IMR-90 (cell line): ENCODE data around the gene CSGALNACT2. TPM values are rescaled to one million over a fixed set of nuclear protein-coding genes. Genes with fewer than 3 reads are reported as not detected.

Source experiments
- ATAC-seq: fragments of 200-7000 bp; cut with Tn5 transposase; 2 replicates; pipeline ENCODE4 v1.9.1; 2020; ENCODE audit warnings: low read depth, mild to moderate bottlenecking, moderate library complexity
- BruUV-seq: library from RNA; stranded (reverse); fragments of 400-500 nt; replicated peaks from 2 replicates; lab custom pipeline; 2021; lab: Mats Ljungman, UMichigan
- CTCF ChIA-PET: fragments of 300-600 bp; formaldehyde crosslinking; extraction: SDS; loops from one replicate; lab custom pipeline; 2021; ENCODE audit warnings: antibody characterized with exemption; lab: Yijun Ruan, JAX
- POLR2A ChIA-PET: fragments of 300-600 bp; sonication (Branson Sonifier 250); formaldehyde crosslinking; loops from one replicate; lab custom pipeline; 2022; ENCODE audit warnings: antibody characterized with exemption; ENCODE audit not compliant: unreplicated experiment; lab: Charles Lee
- DNase-seq: peaks from one replicate; pipeline ENCODE4 v3.0.0; 2013
- H2AFZ ChIP-seq: replicated peaks from 2 replicates; pipeline ENCODE3; 2013; ENCODE audit warnings: low read length, mild to moderate bottlenecking; ENCODE audit not compliant: poor library complexity
- H2AK5ac ChIP-seq: 2 replicates; pipeline ENCODE4 v1.6.1; 2013; ENCODE audit warnings: low read depth, low read length, inconsistent platforms
- H2AK9ac ChIP-seq: replicated peaks from 2 replicates; pipeline ENCODE3; 2013; ENCODE audit warnings: mild to moderate bottlenecking, low read depth, low read length, moderate library complexity; ENCODE audit not compliant: poor library complexity
- H2BK120ac ChIP-seq: 2 replicates; pipeline ENCODE4 v1.6.1; 2013; ENCODE audit warnings: low read depth, low read length, inconsistent platforms
- H2BK15ac ChIP-seq: 3 replicates; pipeline ENCODE4 v1.6.1; 2013; ENCODE audit warnings: low read depth, low read length, inconsistent platforms
- H2BK20ac ChIP-seq: 2 replicates; pipeline ENCODE4 v1.6.1; 2013; ENCODE audit warnings: low read depth, mild to moderate bottlenecking, inconsistent platforms, low read length, moderate library complexity
- H2BK5ac ChIP-seq: 2 replicates; pipeline ENCODE4 v1.6.1; 2013; ENCODE audit warnings: mild to moderate bottlenecking, low read depth, low read length, inconsistent platforms; ENCODE audit not compliant: poor library complexity, severe bottlenecking
- H3K14ac ChIP-seq: replicated peaks from 2 replicates; pipeline ENCODE4 v1.6.1; 2013; ENCODE audit warnings: low read depth, low read length, inconsistent platforms
- H3K18ac ChIP-seq: 2 replicates; pipeline ENCODE4 v1.6.1; 2013; ENCODE audit warnings: low read depth, low read length, control low read depth
- H3K23ac ChIP-seq: 2 replicates; pipeline ENCODE4 v1.6.1; 2013; ENCODE audit warnings: low read depth, low read length, inconsistent platforms
- H3K27ac ChIP-seq: 2 replicates; pipeline ENCODE4 v1.5.1; 2013; ENCODE audit warnings: mild to moderate bottlenecking, control low read depth, low read length; ENCODE audit not compliant: insufficient read depth
- H3K27me3 ChIP-seq: 2 replicates; pipeline ENCODE4 v1.6.1; 2013; ENCODE audit warnings: low read length; ENCODE audit not compliant: control insufficient read depth, insufficient read depth
- H3K36me3 ChIP-seq: 2 replicates; pipeline ENCODE4 v1.6.1; 2013; ENCODE audit warnings: low read length, mixed read lengths; ENCODE audit not compliant: control insufficient read depth, insufficient read depth
- H3K4ac ChIP-seq: 2 replicates; pipeline ENCODE4 v1.6.1; 2013; ENCODE audit warnings: low read depth, low read length, inconsistent platforms
- H3K4me1 ChIP-seq: 2 replicates; pipeline ENCODE4 v1.6.1; 2013; ENCODE audit warnings: low read length, mixed read lengths; ENCODE audit not compliant: control insufficient read depth, insufficient read depth
- H3K4me2 ChIP-seq: 2 replicates; pipeline ENCODE4 v1.6.1; 2013; ENCODE audit warnings: low read depth, mild to moderate bottlenecking, control low read depth, low read length, moderate library complexity
- H3K4me3 ChIP-seq: 2 replicates; pipeline ENCODE4 v1.5.1; 2013; ENCODE audit warnings: low read depth, mild to moderate bottlenecking, control low read depth, low read length, moderate library complexity; ENCODE audit not compliant: insufficient read depth
- H3K56ac ChIP-seq: 2 replicates; pipeline ENCODE4 v1.6.1; 2013; ENCODE audit warnings: low read length, inconsistent platforms; ENCODE audit not compliant: insufficient read depth; ENCODE audit errors: extremely low read depth
- H3K79me1 ChIP-seq, 2 experiments: 2 replicates each; pipeline ENCODE4 v1.6.1; 2013; ENCODE audit warnings: low read length in 2 of 2, inconsistent platforms in 1 of 2, low read depth in 1 of 2
- H3K9ac ChIP-seq: 2 replicates; pipeline ENCODE4 v1.6.1; 2013; ENCODE audit warnings: low read depth, low read length, control low read depth
- H3K9me1 ChIP-seq: 2 replicates; pipeline ENCODE4 v1.6.1; 2013; ENCODE audit warnings: low read length, inconsistent platforms; ENCODE audit not compliant: insufficient read depth
- H3K9me3 ChIP-seq: 2 replicates; pipeline ENCODE4 v1.6.1; 2013; ENCODE audit warnings: low read length; ENCODE audit not compliant: control insufficient read depth, insufficient read depth
- H4K20me1 ChIP-seq: 2 replicates; pipeline ENCODE4 v1.6.1; 2013; ENCODE audit warnings: low read length, inconsistent platforms; ENCODE audit not compliant: insufficient read depth
- H4K5ac ChIP-seq: 2 replicates; pipeline ENCODE4 v1.6.1; 2013; ENCODE audit warnings: mild to moderate bottlenecking, low read depth, low read length, control low read depth
- H4K8ac ChIP-seq, 2 experiments: 2 replicates each; pipeline ENCODE4 v1.6.1; 2013; ENCODE audit warnings: low read depth in 2 of 2, low read length in 2 of 2, control low read depth in 1 of 2, inconsistent platforms in 1 of 2
- H4K91ac ChIP-seq: 2 replicates; pipeline ENCODE4 v1.6.1; 2013; ENCODE audit warnings: low read depth, low read length, inconsistent platforms; ENCODE audit not compliant: insufficient read depth
- CHD1 ChIP-seq: IDR thresholded peaks from 2 replicates; pipeline ENCODE4 v1.6.1; 2012; ENCODE audit warnings: low read depth, low read length, improper control_type of control experiment
- FOS ChIP-seq: fragments of 150-350 bp; IDR thresholded peaks from 2 replicates; pipeline ENCODE4 v1.6.1; 2016; ENCODE audit warnings: low read depth, low read length
- MAZ ChIP-seq: IDR thresholded peaks from 2 replicates; pipeline ENCODE4 v1.6.1; 2012; ENCODE audit warnings: low read depth, mild to moderate bottlenecking, low read length, improper control_type of control experiment, moderate library complexity, borderline replicate concordance
- MXI1 ChIP-seq: IDR thresholded peaks from 2 replicates; pipeline ENCODE4 v1.6.1; 2012; ENCODE audit warnings: low read depth, mild to moderate bottlenecking, low read length, moderate library complexity, borderline replicate concordance
- POLR2A ChIP-seq: IDR thresholded peaks from 2 replicates; pipeline ENCODE4 v1.6.1; 2012; ENCODE audit warnings: mild to moderate bottlenecking, low read depth, low read length
- WGBS, 2 experiments: methylation state at CpG; one replicate each; pipeline versions ENCODE4 v1.1.5 to v1.1.7; 2013; ENCODE audit warnings: missing lambda C conversion rate in 2 of 2; ENCODE audit not compliant: insufficient read length in 1 of 2; ENCODE audit errors: extremely low coverage in 2 of 2; 5-methylcytosine and 5-hydroxymethylcytosine counted together
- dilution Hi-C: fragments of 300-500 bp; cut with HindIII; formaldehyde crosslinking; loops from one replicate; pipeline ENCODE4 v1.14.3; 2018; ENCODE audit warnings: low sequenced_read_pairs; ENCODE audit not compliant: unreplicated experiment
- in situ Hi-C: fragments of 300-500 bp; cut with MboI; formaldehyde crosslinking; loops from 3 replicates; pipeline ENCODE4 v1.14.3; 2019; ENCODE audit warnings: low sequenced_read_pairs, inconsistent platforms, mixed read lengths
- intact Hi-C: fragments of 100-400 bp; cut with micrococcal nuclease; formaldehyde crosslinking; loops from 2 replicates; pipeline ENCODE4 v1.10.0; 2022
- polyA plus RNA-seq, 3 experiments: library from polyadenylated mRNA; depleted of rRNA; stranded (reverse); fragments of >200 nt; gene quantifications; 2 replicates each; pipeline ENCODE4 v1.2.3, GENCODE V29; 2012; ENCODE audit warnings: low replicate concordance in 1 of 3
- total RNA-seq: library from RNA; depleted of rRNA; stranded (reverse); fragments of >200 nt; gene quantifications from 2 replicates; pipeline ENCODE4 v1.2.3, GENCODE V29; 2012
- TF ChIP-seq, protein P1 (sequence below): fragments of 150-350 bp; IDR thresholded peaks from 2 replicates; pipeline ENCODE4 v1.6.1; 2016; ENCODE audit warnings: low read depth, mild to moderate bottlenecking, low read length, moderate library complexity, borderline replicate concordance

The CSGALNACT2 gene
- total and polyA plus RNA-seq, 2 of the 4 experiments (the other 2 are of a cell fraction) = 6.5 to 13.1 TPM

DNA sequence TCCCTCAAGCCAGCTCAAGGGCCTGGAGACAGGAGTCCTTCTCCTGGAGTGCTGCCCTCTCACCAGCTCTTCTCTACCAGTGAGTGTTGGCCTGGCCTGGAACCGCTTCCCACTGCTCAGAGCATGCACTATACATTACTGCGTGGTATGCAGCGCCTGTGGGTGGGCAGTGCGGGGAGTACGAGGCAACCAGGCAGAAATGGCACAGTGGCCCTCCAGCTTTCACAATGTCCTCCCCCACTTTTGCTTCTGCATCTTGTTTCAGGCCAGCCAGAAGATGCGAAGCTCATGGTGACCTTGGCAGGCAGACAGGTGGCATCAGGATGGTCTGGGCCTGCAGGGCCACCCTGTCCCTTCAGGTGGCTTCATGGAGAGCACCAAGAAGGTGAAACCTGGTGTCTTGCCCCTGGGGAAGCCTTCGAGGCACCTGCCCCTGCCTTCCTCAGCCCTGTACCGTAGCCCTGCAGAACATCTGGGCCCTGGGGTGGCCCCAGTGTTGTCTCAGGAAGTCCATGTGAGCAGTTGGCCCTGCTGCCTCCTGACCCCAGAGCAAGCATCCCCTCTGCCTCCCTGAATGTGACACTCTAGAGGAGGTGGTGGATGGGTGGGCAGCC, 92.8 kb downstream of the CSGALNACT2 start:
- Histone ChIP-seq H3K9me1 (no peaks in the 10 kb centered on the region), H3K79me1 (no peaks in the 10 kb centered on the region), H2BK120ac (no peak overlapping the region), H2BK5ac (no peak overlapping the region), H3K9me3 (no peaks in the 10 kb centered on the region), H3K9ac (no peak overlapping the region), H2BK20ac (no peak overlapping the region), H2AFZ (no peak overlapping the region), H4K8ac (no peak overlapping the region), H2AK5ac (no peak overlapping the region), H3K18ac (no peak overlapping the region), H4K5ac (no peak overlapping the region), H3K36me3 (no peaks in the 10 kb centered on the region), H3K4me2 (no peak overlapping the region), H3K27ac (no peak overlapping the region), H4K20me1 (no peaks in the 10 kb centered on the region), H2BK15ac (no peak overlapping the region), H4K91ac (no peak overlapping the region), H3K4ac (no peak overlapping the region), H3K14ac (no peak overlapping the region), H3K27me3 (peaks cover 66% of the 10 kb centered on the region), H3K4me3 (no peak overlapping the region), H3K23ac (no peak overlapping the region), H3K56ac (no peak overlapping the region), H3K4me1 (no peaks in the 10 kb centered on the region), H2AK9ac (no peak overlapping the region)
- BruUV-seq = no TSS peak
- DNase-seq (no peak), ATAC-seq (no peak)
- WGBS, 2 experiments = 87% methylated on average over 5 of the region's 8 CpGs; no CpG with 5 or more reads in 1 of the 2 experiments
- ChIA-PET CTCF (no interaction called here), POLR2A (no interaction called here)
- in situ Hi-C loops (no loop called here), intact Hi-C loops (no loop called here), dilution Hi-C loops (no loop called here)
- TF ChIP-seq CHD1 (no peak), FOS (no peak), MAZ (no peak), POLR2A (no peak), MXI1 (no peak)
- TF ChIP-seq, protein P1, sequence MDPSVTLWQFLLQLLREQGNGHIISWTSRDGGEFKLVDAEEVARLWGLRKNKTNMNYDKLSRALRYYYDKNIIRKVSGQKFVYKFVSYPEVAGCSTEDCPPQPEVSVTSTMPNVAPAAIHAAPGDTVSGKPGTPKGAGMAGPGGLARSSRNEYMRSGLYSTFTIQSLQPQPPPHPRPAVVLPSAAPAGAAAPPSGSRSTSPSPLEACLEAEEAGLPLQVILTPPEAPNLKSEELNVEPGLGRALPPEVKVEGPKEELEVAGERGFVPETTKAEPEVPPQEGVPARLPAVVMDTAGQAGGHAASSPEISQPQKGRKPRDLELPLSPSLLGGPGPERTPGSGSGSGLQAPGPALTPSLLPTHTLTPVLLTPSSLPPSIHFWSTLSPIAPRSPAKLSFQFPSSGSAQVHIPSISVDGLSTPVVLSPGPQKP = no peak
